ENCODE measurements around the gene PLCB1. TPM values are rescaled to one million over a fixed set of nuclear protein-coding genes. Genes with fewer than 3 reads are reported as not detected.

The PLCB1 gene
- total RNA-seq, 1 experiment from 2014 or later = not detected

GRCh38 chr20:8602389-8603116 is 470.5 kb downstream of the PLCB1 start:
- Histone ChIP-seq H3K4me1 (replicated peaks; ENCODE audit: insufficient read depth) (no peaks in the 10 kb centered on the region), H3K9me2 (ENCODE audit: insufficient read depth) (no peaks in the 10 kb centered on the region), H3K79me2 (ENCODE audit: low read depth) (no peaks in the 10 kb centered on the region), H3K27ac (no peak overlapping the region), H3F3A (ENCODE audit: insufficient read depth, low read depth) (no peaks in the 10 kb centered on the region), H3K27me3 (ENCODE audit: insufficient read depth, low read depth) (no peaks in the 10 kb centered on the region), H2AFZ (no peak overlapping the region), H3K4me3 (no peak overlapping the region), H4K20me1 (ENCODE audit: insufficient read depth) (no peaks in the 10 kb centered on the region), H3K9me3 (ENCODE audit: insufficient read depth, low read depth) (no peaks in the 10 kb centered on the region), H3K4me2 (no peak overlapping the region), H3K36me3 (ENCODE audit: low read depth) (no peaks in the 10 kb centered on the region)
- no TSS peak for BruUV-seq (replicated peaks)
- no peak for DNase-seq
- ChIA-PET CTCF (no interaction called here), POLR2A (ENCODE audit: unreplicated experiment) (no interaction called here)
- no peak for TF ChIP-seq CTCF (conservative IDR thresholded peaks at IDR 0.05)
- TF ChIP-seq EZH2 (IDR thresholded peaks at IDR 0.05; ENCODE audit: low read depth) = no peak
- intact Hi-C loops (cut with micrococcal nuclease; ENCODE audit: unreplicated experiment) = no loop called here

GRCh38 chr20:8608470-8608869 is 476.4 kb downstream of the PLCB1 start:
- Histone ChIP-seq H3K27me3 (ENCODE audit: insufficient read depth, low read depth) (no peaks in the 10 kb centered on the region), H3K4me3 (no peak overlapping the region), H3K9me2 (ENCODE audit: insufficient read depth) (no peaks in the 10 kb centered on the region), H3K4me2 (no peak overlapping the region), H3F3A (ENCODE audit: insufficient read depth, low read depth) (no peaks in the 10 kb centered on the region), H3K36me3 (ENCODE audit: low read depth) (no peaks in the 10 kb centered on the region), H2AFZ (no peak overlapping the region), H3K4me1 (replicated peaks; ENCODE audit: insufficient read depth) (no peaks in the 10 kb centered on the region), H4K20me1 (ENCODE audit: insufficient read depth) (0 out of 2 replicates have a peak, but pooled peaks cover 2% of the 10 kb centered on the region), H3K9me3 (ENCODE audit: insufficient read depth, low read depth) (no peaks in the 10 kb centered on the region; the same call in 1 of the 2 replicates), H3K27ac (no peak overlapping the region), H3K79me2 (ENCODE audit: low read depth) (no peaks in the 10 kb centered on the region)
- CTCF ChIA-PET = interaction anchor here (0.5 kb wide), 1 partner anchor 565 kb away, joined by 3 read pairs; no protein-coding TSS in a partner anchor
- BruUV-seq (replicated peaks) = no TSS peak
- POLR2A ChIA-PET (ENCODE audit: unreplicated experiment) = interaction anchor here (0.5 kb wide), 1 partner anchor 248 kb away, joined by 5 read pairs; no protein-coding TSS in a partner anchor
- DNase-seq = no peak
- TF ChIP-seq EZH2 (IDR thresholded peaks at IDR 0.05; ENCODE audit: low read depth) (no peak), CTCF (conservative IDR thresholded peaks at IDR 0.05) (no peak)
- intact Hi-C loops (cut with micrococcal nuclease; ENCODE audit: unreplicated experiment) = no loop called here

GRCh38 chr20:8616792-8617191 is 484.7 kb downstream of the PLCB1 start:
- Histone ChIP-seq H3K27me3 (ENCODE audit: insufficient read depth, low read depth) (no peaks in the 10 kb centered on the region), H3K9me3 (ENCODE audit: insufficient read depth, low read depth) (no peaks in the 10 kb centered on the region; the same call in 1 of the 2 replicates), H3K4me2 (no peak overlapping the region), H3K4me1 (replicated peaks; ENCODE audit: insufficient read depth) (no peaks in the 10 kb centered on the region), H4K20me1 (ENCODE audit: insufficient read depth) (no peaks in the 10 kb centered on the region), H2AFZ (no peak overlapping the region), H3K9me2 (ENCODE audit: insufficient read depth) (no peaks in the 10 kb centered on the region), H3K36me3 (ENCODE audit: low read depth) (no peaks in the 10 kb centered on the region), H3K27ac (no peak overlapping the region), H3F3A (ENCODE audit: insufficient read depth, low read depth) (no peaks in the 10 kb centered on the region), H3K4me3 (no peak overlapping the region), H3K79me2 (ENCODE audit: low read depth) (no peaks in the 10 kb centered on the region)
- TF ChIP-seq CTCF (conservative IDR thresholded peaks at IDR 0.05) (no peak), EZH2 (IDR thresholded peaks at IDR 0.05; ENCODE audit: low read depth) (no peak)
- POLR2A ChIA-PET (ENCODE audit: unreplicated experiment) = no interaction called here
- no peak for DNase-seq
- no TSS peak for BruUV-seq (replicated peaks)
- CTCF ChIA-PET = no interaction called here
- intact Hi-C loops (cut with micrococcal nuclease; ENCODE audit: unreplicated experiment) = no loop called here

Measured in PC-9 (cell line).